ELR (cell line): Measurements from ENCODE around the gene DCAF12.
A peak's percentile ranks its signal among the peaks of the same experiment; 100 is the strongest.
"Not testable (repeated sequence)": the region's sequence is repeated elsewhere in the genome, so short reads cannot be mapped to it uniquely, and the experiment has no call there.

ENCODE experiments used
- DNase-seq: peaks from one replicate; pipeline ENCODE4 v3.0.0-alpha.2; 2015; ENCODE audit warnings: low read depth

The DCAF12 gene

DNA sequence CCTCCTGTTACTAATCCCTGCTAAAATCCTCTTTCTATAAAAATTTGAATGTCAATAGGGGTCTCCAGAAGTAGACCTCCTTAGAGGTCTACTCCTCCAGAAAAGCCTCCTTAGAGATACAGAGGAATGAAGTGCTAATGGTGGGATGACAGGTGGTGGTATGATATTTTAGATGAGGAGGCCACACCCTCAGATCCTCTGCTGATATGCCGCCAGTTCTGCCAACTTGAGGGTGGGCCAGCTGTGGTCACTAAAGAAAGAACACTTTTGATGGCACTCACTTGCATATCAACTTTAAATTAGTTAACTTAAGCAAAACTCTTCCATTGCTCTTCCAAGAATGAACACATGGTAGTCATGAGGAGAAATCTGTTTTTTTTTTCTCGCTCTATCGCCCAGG lies 61.0 kb downstream of the DCAF12 start:
- no peak for DNase-seq

DNA sequence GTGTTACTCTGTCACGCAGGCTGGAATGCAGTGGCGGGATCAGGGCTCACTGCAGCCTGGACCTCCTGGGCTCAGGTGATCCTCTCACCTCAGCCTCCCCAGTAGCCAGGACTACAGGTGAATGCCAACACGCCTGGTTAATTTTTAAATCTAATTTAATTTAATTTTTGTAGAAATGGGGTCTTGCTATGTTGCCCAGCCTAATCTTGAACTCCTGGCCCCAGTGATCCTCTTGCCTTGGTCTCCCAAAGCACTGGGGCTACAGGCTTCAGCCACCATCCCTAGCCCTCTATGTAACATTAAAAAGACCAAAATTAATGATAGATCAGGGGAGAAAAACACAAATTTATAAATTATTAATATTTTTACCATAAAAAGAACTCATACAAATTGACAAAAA lies 66.5 kb downstream of the DCAF12 start:
- DNase-seq = no peak

DNA sequence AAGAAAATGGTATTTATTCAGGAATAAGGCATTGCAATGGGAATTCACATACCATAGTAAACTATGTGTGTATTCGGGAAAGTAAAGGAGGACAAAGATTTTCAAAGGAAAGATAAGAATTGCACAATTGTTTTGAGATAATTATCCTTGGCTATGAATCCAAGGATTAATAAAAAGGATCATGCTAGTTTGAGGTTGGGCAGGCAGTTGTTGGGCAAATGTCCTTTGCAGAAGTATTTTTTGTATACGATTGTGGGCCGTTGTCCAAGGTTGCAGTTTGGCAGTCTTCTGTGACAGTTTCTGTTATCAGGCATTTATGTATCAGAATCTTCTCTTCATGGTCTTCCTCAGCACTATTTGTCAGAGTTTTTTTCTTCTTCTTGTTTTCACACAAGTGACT lies 67.2 kb downstream of the DCAF12 start:
- DNase-seq = no peak

DNA sequence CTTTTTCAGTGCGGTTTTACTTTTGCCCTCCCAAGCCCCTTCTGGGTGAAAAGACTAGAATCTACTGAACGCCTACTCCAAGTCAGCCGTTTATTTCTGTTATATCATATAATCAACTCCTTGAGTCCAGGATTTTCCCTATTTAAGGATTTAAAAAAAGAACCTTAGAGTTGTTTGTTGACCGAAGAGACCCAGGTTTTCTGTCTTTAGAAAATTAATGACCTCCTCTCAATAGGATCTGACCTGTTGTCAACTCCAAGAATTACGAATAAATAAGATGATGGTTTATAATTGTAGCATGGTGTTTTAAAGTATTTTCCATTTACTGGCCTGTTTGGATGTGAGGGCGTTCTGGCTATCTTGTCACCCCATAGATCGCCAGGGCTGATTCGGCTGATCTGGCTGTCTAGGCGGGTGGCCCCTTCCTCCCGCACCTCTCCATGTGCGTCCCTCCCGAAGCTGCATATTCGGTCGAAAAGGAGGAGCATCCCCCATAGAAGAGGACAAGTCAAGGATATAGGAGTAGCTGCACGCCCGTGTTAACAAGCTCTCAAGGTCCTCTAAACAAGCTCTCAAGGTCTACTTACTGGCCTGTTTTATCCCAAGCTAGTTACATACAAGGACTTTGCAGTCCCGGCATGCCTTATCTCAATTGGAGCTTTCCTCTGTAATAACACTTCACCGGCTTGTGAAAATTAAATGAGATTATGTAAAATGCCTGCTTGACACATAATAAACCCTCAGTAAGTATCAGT lies 76.7 kb downstream of the DCAF12 start:
- no peak for DNase-seq

DNA sequence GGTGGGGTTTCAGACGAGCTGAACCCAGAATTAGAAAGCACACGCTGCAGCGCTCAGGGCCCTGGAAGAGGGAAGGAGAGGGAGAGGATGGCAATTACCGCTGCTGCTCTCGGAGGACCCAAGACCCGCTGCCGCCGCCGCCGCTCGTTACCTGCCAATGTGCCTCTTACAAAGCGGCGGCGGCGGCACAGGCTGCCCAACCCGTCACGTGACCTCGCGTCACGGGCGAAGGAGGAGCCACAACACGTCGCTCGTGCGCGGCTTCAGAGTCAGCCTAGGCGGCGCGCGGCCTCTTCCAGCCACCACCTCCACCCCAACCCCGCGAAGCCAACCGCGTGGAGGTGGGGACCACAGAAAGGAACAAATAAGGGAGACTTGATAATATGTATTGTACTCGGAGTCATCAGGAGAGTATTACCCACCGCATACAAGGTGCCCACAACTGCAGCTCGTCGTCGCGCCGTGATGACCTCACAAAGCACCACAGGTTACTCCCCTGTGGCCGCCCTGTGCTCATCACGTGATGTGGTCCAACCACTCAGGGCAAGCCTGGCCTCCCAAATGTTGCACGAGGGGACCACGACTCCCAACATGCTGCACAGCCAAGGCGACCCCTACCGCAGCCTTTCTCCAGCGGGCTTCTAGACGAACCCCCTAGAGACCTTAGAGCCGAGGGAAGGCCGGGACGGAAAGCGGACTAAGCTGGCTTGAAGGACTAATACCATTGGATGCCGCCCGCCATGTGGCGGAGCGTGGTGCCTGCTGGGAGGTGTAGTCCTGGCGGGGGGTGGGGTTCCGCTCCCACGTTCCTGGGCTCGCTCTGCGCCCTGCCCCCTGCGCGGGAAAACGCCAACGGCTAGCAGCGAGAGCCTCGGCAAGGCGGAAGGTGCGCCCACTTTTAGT lies 77.5 kb downstream of the DCAF12 start, which contains the start of gene UBAP2:
Gene UBAP2 (minus strand): TSS at position 161 of the 903 bp plus-strand sequence. CDS start 31,739 bp downstream, outside the sequence.
- peak; percentile 97 for DNase-seq

DNA sequence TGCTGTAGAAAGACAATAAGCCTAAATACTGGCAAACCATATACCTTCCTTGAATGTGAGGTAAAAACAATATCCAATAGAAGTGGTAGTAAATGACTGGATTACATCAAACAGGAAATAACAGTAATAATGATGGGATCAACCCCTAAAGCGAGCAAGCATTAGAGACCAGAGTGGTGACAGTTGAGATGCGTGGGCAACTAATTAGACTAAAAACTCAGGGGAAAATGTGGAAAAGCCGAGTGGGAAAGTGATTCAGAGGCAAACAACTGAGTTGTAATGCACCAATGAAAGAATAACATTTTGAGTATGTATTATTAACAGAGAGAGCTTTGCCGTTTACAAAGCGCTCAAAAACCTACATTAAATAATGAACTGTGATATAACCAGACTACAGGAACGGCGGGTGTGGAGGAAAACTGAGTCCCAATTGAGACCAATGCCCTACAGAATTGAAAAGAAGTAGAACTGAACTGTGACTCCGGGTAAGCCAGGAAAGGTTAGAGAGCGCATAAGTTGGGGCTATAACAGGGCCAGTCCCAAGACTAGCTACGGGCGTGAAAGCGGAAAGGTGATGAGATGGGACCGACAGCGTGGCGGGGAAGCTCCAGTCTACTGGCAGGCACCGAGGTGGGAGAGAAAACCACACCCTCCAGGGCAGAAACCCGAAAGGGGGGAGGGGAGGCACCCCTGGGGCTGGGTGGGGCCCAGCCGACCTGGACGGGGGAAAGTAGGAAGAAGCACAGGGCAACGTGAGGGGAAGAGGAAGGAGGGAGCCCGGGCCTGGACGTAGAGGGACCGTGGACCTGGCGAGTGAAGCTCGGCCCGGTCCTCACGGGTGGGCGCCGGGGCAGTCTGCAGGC lies 78.4 kb downstream of the DCAF12 start:
- DNase-seq = peak; percentile 62

DNA sequence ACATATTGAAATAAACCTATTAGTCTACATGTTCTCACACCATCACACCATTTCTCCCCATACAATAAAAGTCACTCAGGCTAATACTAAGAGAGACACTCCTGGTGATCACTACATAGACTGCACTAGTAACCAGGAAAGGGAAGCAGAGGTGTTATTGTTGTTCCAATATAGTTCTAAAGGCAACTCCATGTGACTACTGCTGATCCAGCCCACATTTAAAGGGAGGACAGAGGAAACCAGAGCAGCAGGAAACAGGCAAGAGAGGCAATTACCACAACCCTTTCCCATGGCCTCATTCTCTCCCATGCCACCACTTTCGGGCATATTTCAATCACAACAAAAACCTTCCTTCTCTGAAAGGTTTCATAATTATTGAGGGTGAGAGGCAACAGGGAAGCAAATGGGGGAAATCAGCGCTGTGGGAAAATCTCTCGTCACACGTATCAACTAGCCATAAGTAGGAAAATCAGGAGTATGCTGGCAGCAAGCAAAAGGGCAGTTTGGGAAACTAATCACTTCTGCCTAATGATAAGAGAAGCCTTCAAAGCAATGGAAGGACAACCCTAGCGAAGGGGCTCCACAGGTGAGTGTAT lies 79.6 kb downstream of the DCAF12 start:
- DNase-seq = peak; percentile 43

DNA sequence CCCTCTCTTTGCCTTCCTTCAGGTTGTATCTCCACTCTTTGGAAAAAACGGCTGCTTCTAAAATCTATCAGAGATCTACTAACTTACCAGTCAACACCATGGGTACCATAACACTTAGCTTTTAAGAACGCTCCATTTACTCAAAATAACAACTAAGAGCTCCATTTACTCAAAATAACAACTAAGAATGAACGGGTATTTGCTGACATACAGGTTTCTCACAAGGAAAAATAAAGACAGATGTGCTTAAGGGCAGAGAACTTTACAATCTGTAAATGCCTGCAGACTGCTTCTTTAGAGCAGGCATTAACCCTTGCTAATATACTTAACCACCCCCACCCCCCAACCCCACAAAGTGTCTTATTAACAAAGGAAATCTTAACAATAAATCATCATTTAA lies 80.6 kb downstream of the DCAF12 start:
- no peak for DNase-seq

DNA sequence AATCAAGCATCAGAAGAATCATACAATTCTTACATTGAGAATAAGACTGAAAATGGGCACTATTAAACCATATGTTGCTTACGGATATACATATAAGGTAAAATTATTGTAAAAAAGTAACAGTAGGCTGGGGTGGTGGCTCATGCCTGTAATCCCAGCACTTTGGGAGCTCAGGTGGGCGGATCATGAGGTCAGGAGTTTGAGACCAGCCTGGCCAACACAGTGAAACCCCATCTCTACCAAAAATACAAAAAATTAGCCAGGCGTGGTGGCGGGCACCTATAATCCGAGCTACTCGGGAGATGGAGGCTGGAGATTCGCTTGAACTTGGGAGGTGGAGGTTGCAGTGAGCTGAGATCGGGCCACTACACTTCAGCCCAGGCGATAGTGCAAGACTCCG lies 84.4 kb downstream of the DCAF12 start:
- not testable (repeated sequence) for DNase-seq

DNA sequence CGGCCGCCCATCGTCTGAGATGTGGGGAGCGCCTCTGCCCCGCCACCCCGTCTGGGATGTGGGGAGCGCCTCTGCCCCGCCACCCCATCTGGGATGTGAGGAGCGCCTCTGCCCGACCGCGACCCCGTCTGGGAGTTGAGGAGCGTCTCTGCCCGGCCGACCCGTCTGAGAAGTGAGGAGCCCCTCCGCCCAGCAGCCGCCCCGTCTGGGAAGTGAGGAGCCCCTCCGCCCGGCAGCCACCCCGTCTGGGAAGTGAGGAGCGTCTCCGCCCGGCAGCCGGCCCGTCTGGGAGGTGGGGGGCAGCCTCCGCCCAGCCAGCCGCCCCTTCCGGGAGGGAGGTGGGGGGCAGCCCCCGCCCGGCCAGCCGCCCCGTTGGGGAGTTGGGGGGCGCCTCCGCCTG lies 87.6 kb downstream of the DCAF12 start:
- not testable (repeated sequence) for DNase-seq

DNA sequence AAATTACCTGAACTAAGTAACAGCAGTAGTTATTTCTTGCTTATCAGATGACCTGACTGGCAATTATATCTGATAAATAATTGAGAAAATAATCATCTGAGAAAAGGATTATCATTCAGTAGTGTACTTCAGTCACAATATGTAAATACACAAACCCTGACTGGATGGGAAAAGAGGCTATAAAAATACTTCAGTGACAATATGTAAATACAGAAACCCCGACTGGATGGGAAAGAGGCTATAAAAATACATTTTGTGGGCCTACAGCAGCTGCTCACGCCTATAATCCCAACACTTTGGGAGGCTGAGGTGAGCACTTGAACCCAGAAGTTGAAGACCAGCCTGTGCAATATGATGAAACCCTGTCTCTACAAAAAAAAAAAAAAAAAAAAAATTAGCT lies 88.9 kb downstream of the DCAF12 start:
- DNase-seq = no peak

DNA sequence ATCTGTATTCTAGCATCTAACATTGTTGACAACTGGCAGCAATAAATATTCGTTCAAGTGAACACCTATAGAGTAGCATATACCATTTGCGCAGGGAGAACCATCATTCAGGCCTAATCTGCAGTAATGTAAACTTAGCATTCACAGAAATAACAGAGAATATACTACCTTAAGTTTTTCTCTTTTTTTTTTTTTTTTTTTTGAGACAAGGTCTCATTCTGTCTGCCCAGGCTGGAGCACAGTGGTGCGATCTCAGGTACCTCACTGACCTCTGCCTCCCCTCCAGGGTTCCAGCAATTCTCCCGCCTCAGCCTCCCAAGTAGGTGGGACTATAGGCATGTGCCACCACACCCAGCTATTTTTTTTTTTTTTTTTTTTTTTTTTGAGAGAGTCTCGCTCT lies 89.9 kb downstream of the DCAF12 start:
- DNase-seq = no peak
